HG03354 (cell line): ENCODE results near the gene SPATA6L.
"Not testable (repeated sequence)": the region's sequence is repeated elsewhere in the genome, so short reads cannot be mapped to it uniquely, and the experiment has no call there.

Experiments
- ATAC-seq: cut with Tn5 transposase; IDR thresholded peaks from one replicate; pipeline ENCODE4 v1.9.1; 2021; ENCODE audit warnings: mild to moderate bottlenecking; ENCODE audit not compliant: unreplicated experiment, poor library complexity, severe bottlenecking

The SPATA6L gene

GRCh38 chr9:4678679-4679267 is 12.5 kb upstream of the SPATA6L start:
- ATAC-seq, result peak; percentile 19

GRCh38 chr9:4677392-4677791 is 11.1 kb upstream of the SPATA6L start:
- ATAC-seq, result no peak

- no peak for ATAC-seq
Measured at GRCh38 chr9:4674783-4675182, 8.5 kb upstream of the SPATA6L start.

- no peak for ATAC-seq
Measured at GRCh38 chr9:4671737-4672136, 5.5 kb upstream of the SPATA6L start.

GRCh38 chr9:4670591-4670990 is 4.3 kb upstream of the SPATA6L start:
- ATAC-seq, result no peak

- no peak for ATAC-seq
Measured at GRCh38 chr9:4669890-4670289, 3.6 kb upstream of the SPATA6L start.

GRCh38 chr9:4668604-4669003 is 2.3 kb upstream of the SPATA6L start:
- ATAC-seq, result no peak

GRCh38 chr9:4667681-4668080 is 1.4 kb upstream of the SPATA6L start:
- no peak for ATAC-seq

- no peak for ATAC-seq
Measured at GRCh38 chr9:4665357-4665756, 923 bp downstream of the SPATA6L start.

GRCh38 chr9:4663956-4664355 is 2.3 kb downstream of the SPATA6L start:
- no peak for ATAC-seq

GRCh38 chr9:4662989-4663792 is 3.1 kb downstream of the SPATA6L start:
- ATAC-seq, result no peak

- ATAC-seq, result peak; percentile 84
Measured at GRCh38 chr9:4662108-4662988, 3.9 kb downstream of the SPATA6L start, which contains the start of gene PLPP6. Gene PLPP6 (plus strand): TSS chr9:4662294. CDS start chr9:4662376, 82 bp downstream.

GRCh38 chr9:4661611-4662010 is 4.7 kb downstream of the SPATA6L start:
- ATAC-seq, result no peak

GRCh38 chr9:4661165-4661564 is 5.1 kb downstream of the SPATA6L start:
- ATAC-seq, result no peak

GRCh38 chr9:4660665-4661064 is 5.6 kb downstream of the SPATA6L start:
- ATAC-seq, result not testable (repeated sequence)

GRCh38 chr9:4657426-4658159 is 8.7 kb downstream of the SPATA6L start:
- ATAC-seq, result no peak

GRCh38 chr9:4656621-4657020 is 9.7 kb downstream of the SPATA6L start:
- no peak for ATAC-seq

- ATAC-seq, result not testable (repeated sequence)
Measured at GRCh38 chr9:4656196-4656595, 10.1 kb downstream of the SPATA6L start.

- no peak for ATAC-seq
Measured at GRCh38 chr9:4654538-4654937, 11.7 kb downstream of the SPATA6L start.

GRCh38 chr9:4654084-4654483 is 12.2 kb downstream of the SPATA6L start:
- no peak for ATAC-seq
